ENCODE data around the gene EGLN2. TPM values are rescaled to one million over a fixed set of nuclear protein-coding genes. Genes with fewer than 3 reads are reported as not detected.
A peak's percentile ranks its signal among the peaks of the same experiment; 100 is the strongest.

The EGLN2 gene
- total and polyA plus RNA-seq, 9 of the 15 experiments (the other 6 are each of a cell fraction or from before 2014, with no cell fraction given): 9.6 to 114 (median 71.0) TPM

DNA sequence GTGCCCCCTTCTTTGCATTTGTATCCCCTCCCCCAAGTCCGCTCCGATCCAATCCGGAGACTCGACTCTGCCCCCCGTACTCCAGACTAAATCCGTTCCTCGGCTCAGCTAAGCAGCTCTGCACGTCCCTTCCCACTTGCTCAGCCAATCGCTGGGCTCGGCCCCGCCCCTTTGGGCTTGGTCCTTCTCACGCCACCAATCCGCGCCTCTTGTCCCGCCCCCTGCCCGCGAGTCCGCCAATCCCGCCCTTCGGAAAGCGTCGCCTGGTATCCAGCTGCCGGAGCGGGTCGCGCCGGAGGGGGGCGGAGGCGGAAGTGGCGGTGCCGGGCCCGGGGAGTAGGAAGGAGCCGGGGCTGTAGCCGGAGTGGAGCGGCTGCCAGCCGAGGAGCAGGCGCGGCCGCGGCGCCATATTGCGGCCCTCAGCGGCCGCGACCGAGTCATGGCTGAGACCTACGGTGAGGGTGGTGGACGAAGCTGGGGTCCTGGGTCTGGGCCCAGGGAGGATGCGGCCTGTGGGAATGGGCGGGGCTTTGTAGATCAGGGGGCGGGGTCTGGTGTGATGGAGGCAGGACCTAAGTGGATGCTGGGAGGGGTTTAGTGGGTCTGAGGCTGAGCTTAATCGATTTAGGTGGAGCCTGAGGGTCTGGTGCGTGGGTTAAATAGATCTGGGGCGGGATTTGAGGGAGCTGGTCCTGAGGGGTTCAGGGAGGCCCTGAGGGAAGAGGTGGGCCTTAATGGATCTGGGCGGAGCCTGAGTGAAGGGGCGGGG lies 20.9 kb upstream of the EGLN2 start, which contains the start of gene RAB4B (continued):
- peak; percentile 40 for TF ChIP-seq TAF1 (IDR thresholded peaks at IDR 0.05; ENCODE audit: control insufficient read depth, extremely low read depth, insufficient read depth, low read length, severe bottlenecking)

GRCh38 chr19:40778706-40779284 lies 20.2 kb upstream of the EGLN2 start:
- H2AFZ ChIP-seq (ENCODE audit: low read depth, low read length): peak overlapping the region; percentile 75
- H3K27ac ChIP-seq (ENCODE audit: extremely low read depth, low read depth, low read length): peak overlapping the region; percentile 78
- in situ Hi-C loops (cut with MboI): no loop called here
- BruUV-seq (replicated peaks): TSS peak; percentile 48
- FAIRE-seq (no peak), ATAC-seq (no peak), DNase-seq (ENCODE audit: extremely low read depth in 1 of 4, low spot score in 3 of 4) (peak in 1 of 4 experiments; percentile 51)
- no peaks in the 10 kb centered on the region for H3K27me3 ChIP-seq (ENCODE audit: control insufficient read depth in 2 of 2, insufficient read depth in 2 of 2, low read length in 2 of 2)
- H3K9me3 ChIP-seq (replicated peaks; ENCODE audit: control insufficient read depth, insufficient read depth, low read depth, low read length): no peaks in the 10 kb centered on the region
- H3K4me2 ChIP-seq (ENCODE audit: insufficient read depth, low read length): peak overlapping the region; percentile 100
- 4% methylated on average over 7 of the region's 7 CpGs for WGBS (ENCODE audit: insufficient coverage, low coverage, missing lambda C conversion rate)
- H3K9me1 ChIP-seq (ENCODE audit: control insufficient read depth, insufficient read depth, low read length): no peaks in the 10 kb centered on the region
- intact Hi-C loops (cut with micrococcal nuclease): loop anchor here (1.0 kb wide), 1 partner anchor 20 kb away; no protein-coding TSS in a partner anchor
- H3K4me3 ChIP-seq: peak overlapping the region; percentile 84
- no peaks in the 10 kb centered on the region for H4K20me1 ChIP-seq (replicated peaks; ENCODE audit: control insufficient read depth, insufficient read depth, low read length)
- peaks cover 12 to 22% of the 10 kb centered on the region in 2 experiments; a peak in 4 of 5 replicates for H3K4me1 ChIP-seq (replicated peaks in 1 of 2; ENCODE audit: control insufficient read depth in 2 of 2, insufficient read depth in 2 of 2, low read length in 2 of 2)
- peak overlapping the region; percentile 72 to 90 for H3K9ac ChIP-seq (ENCODE audit: insufficient read depth in 1 of 2, low read depth in 2 of 2, low read length in 2 of 2)
- H3K79me2 ChIP-seq (ENCODE audit: control insufficient read depth, insufficient read depth, low read length): no peaks in the 10 kb centered on the region
- H3K36me3 ChIP-seq (ENCODE audit: control insufficient read depth, insufficient read depth, low read length): no peaks in the 10 kb centered on the region
- CTCF ChIA-PET (ENCODE audit: low intra/inter-chr PET ratio): no interaction called here
- POLR2A ChIA-PET: interaction anchor here (0.6 to 3.1 kb wide), 14 partner anchors 8 to 166 kb away, joined by 3 to 26 read pairs (median 4); partner anchors contain the start of genes ACTMAP, EGLN2 and SNRPA
- no peak for TF ChIP-seq RNF2 (IDR thresholded peaks at IDR 0.05)
- TF ChIP-seq RBM34 (IDR thresholded peaks at IDR 0.05; ENCODE audit: borderline replicate concordance, insufficient read depth, low read length): no peak
- TF ChIP-seq FOSL1 (tag; conservative IDR thresholded peaks at IDR 0.05): peak; percentile 62
- no peak for TF ChIP-seq PURB (CRISPR knock-in tag; IDR thresholded peaks at IDR 0.05; ENCODE audit: low read depth)
- TF ChIP-seq ZNF780A (CRISPR knock-in tag; IDR thresholded peaks at IDR 0.05): no peak
- TF ChIP-seq GABPB2 (CRISPR knock-in tag; conservative IDR thresholded peaks at IDR 0.05): no peak
- TF ChIP-seq ZNF253 (CRISPR knock-in tag; conservative IDR thresholded peaks at IDR 0.05): no peak
- no peak for TF ChIP-seq NFATC3 (IDR thresholded peaks at IDR 0.05)
- TF ChIP-seq TCFL5 (CRISPR knock-in tag; conservative IDR thresholded peaks at IDR 0.05): no peak
- TF ChIP-seq ZNF239 (CRISPR knock-in tag; IDR thresholded peaks at IDR 0.05): no peak
- no peak for TF ChIP-seq IRF2 (CRISPR knock-in tag; IDR thresholded peaks at IDR 0.05)
- TF ChIP-seq ZNF217 (CRISPR knock-in tag; IDR thresholded peaks at IDR 0.05): no peak
- TF ChIP-seq SLC30A9 (CRISPR knock-in tag; IDR thresholded peaks at IDR 0.05): no peak
- no peak for TF ChIP-seq ZNF224 (CRISPR knock-in tag; IDR thresholded peaks at IDR 0.05)
- no peak for TF ChIP-seq HES1 (IDR thresholded peaks at IDR 0.05; ENCODE audit: low read depth)
- no peak for TF ChIP-seq NFIC (IDR thresholded peaks at IDR 0.05)
- no peak for TF ChIP-seq SAP30 (IDR thresholded peaks at IDR 0.05; ENCODE audit: borderline replicate concordance, insufficient read depth, low read depth, low read length, poor library complexity, severe bottlenecking)
- no peak for TF ChIP-seq ZBTB33 (CRISPR knock-in tag; IDR thresholded peaks at IDR 0.05)

Data from K562 (cell line).